Activated CD8-positive, alpha-beta T cell treated with anti-CD3 and anti-CD28 coated beads for 36 hours (primary cell): ENCODE results near the gene MYCL. TPM values are rescaled to one million over a fixed set of nuclear protein-coding genes. Genes with fewer than 3 reads are reported as not detected.

ENCODE experiments used
- ATAC-seq: fragments of 200-7000 bp; cut with Tn5 transposase; one replicate; pipeline ENCODE4 v1.10.0; 2021; ENCODE audit warnings: mild to moderate bottlenecking, moderate library complexity
- CTCF ChIA-PET: fragments of 350-600 bp; sonication (Branson Sonifier 250); formaldehyde crosslinking; loops from one replicate; lab custom pipeline; 2021; ENCODE audit warnings: antibody characterized with exemption; lab: Charles Lee
- POLR2A ChIA-PET: fragments of 350-600 bp; sonication (Branson Sonifier 250); formaldehyde crosslinking; loops from one replicate; lab custom pipeline; 2021; ENCODE audit warnings: antibody characterized with exemption; lab: Charles Lee
- DNase-seq: peaks from one replicate; pipeline ENCODE4 v3.0.0-alpha.2; 2020
- H3K27ac Mint-ChIP-seq: one replicate; pipeline ENCODE4 v1.8.0; 2021; ENCODE audit warnings: mild to moderate bottlenecking, mixed read lengths
- H3K27me3 Mint-ChIP-seq: one replicate; pipeline ENCODE4 v1.8.0; 2021; ENCODE audit warnings: mixed read lengths
- H3K36me3 Mint-ChIP-seq: one replicate; pipeline ENCODE4 v1.8.0; 2021; ENCODE audit warnings: low read depth, mixed read lengths
- H3K4me1 Mint-ChIP-seq: one replicate; pipeline ENCODE4 v1.8.0; 2021; ENCODE audit warnings: low read depth, mixed read lengths
- H3K4me3 Mint-ChIP-seq: one replicate; pipeline ENCODE4 v1.8.0; 2021; ENCODE audit warnings: mild to moderate bottlenecking, moderate library complexity, mixed read lengths
- H3K9me3 Mint-ChIP-seq: one replicate; pipeline ENCODE4 v1.8.0; 2021; ENCODE audit warnings: mixed read lengths
- CTCF ChIP-seq: fragments of 200-600 bp; IDR thresholded peaks from one replicate; pipeline ENCODE4 v1.8.0; 2022; ENCODE audit warnings: antibody characterized with exemption, mild to moderate bottlenecking
- intact Hi-C: fragments of 100-400 bp; cut with micrococcal nuclease; formaldehyde crosslinking; loops from one replicate; pipeline ENCODE4 v1.10.0; 2022
- total RNA-seq, 2 experiments: library from RNA; stranded (reverse); gene quantifications; one replicate each; pipeline ENCODE4 v1.2.3, GENCODE V29; 2021

MYCL gene
- total RNA-seq, 2 experiments from 2014 or later = 0.13 to 0.20 TPM

DNA sequence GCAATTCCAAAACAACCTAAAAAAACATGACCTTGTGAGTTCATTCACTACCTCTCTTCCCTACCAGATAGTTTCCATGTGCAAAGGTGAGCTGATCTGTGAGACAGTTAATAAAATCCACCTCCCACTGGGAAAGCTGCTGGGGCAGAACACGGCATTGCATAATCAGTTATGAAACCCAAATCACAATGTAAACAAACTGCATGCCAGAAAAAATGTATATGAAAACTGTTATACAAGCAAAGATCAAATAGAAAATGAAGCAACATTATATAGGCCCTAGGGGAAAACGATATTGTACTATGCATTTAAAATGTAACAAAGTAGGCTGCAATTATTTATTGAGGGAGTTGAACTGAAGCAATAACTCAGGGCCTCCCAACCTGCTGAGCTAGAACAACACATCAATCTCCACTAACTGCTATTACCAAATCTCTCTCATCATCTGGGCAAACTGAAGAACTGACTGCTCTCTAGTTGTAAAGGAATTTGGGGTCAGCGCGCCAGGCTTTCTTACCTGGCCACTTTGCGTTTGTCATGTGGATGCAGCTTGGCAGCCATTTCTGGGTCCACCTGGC lies 49.4 kb downstream of the MYCL start:
- POLR2A ChIA-PET = no interaction called here
- no peaks in the 10 kb centered on the region for H3K27me3 Mint-ChIP-seq
- H3K9me3 Mint-ChIP-seq = no peaks in the 10 kb centered on the region
- CTCF ChIA-PET = no interaction called here
- intact Hi-C loops = no loop called here
- peaks cover 9% of the 10 kb centered on the region for H3K4me1 Mint-ChIP-seq
- DNase-seq (no peak), ATAC-seq (no peak)
- no peak for TF ChIP-seq CTCF
- peaks cover 28% of the 10 kb centered on the region for H3K36me3 Mint-ChIP-seq
- H3K4me3 Mint-ChIP-seq = no peak overlapping the region
- H3K27ac Mint-ChIP-seq = no peak overlapping the region

DNA sequence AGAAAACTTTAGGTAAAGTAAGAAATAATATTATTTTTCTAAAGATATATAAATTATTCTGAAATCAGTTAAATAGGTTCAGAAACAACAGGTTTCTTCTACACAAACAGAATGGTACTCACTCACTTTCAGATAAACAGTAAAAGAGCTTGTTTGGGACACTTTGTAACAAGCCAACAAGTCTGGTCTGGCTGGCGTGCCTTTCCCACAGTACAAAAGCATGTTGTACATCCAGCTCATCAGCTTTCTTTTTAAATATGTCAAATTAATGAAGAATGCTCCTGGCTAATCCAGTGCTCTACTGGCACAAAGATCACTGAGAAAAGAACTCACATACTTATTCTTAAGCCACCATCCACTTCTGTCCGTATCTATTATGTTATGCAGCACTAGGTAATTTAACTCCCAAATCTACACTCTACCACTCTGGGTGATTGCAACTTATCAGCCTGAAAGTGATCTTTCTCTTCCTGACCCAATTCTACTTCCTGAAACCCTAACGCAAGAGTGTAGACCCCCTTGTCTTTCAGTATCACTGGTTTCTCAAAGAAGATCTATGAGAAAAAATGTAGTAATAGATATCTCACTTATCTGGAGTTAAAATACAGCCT lies 51.0 kb downstream of the MYCL start:
- Mint-ChIP-seq H3K27me3 (no peaks in the 10 kb centered on the region), H3K27ac (peak overlapping the region; percentile 11), H3K4me3 (no peak overlapping the region), H3K9me3 (no peaks in the 10 kb centered on the region), H3K36me3 (peaks cover 29% of the 10 kb centered on the region), H3K4me1 (peaks cover 20% of the 10 kb centered on the region)
- ATAC-seq (no peak), DNase-seq (no peak)
- intact Hi-C loops = no loop called here
- CTCF ChIA-PET = interaction anchor here (0.9 to 3.2 kb wide), 6 partner anchors 26 to 192 kb away, joined by 3 to 10 read pairs (median 4); partner anchors contain the start of gene MYCL
- no peak for TF ChIP-seq CTCF
- POLR2A ChIA-PET = interaction anchor here (1.1 kb wide), 1 partner anchor 22 kb away, joined by 4 read pairs; no protein-coding TSS in a partner anchor

GRCh38 chr1:39849203-39849602 lies 52.5 kb downstream of the MYCL start:
- H3K4me1 Mint-ChIP-seq = peaks cover 32% of the 10 kb centered on the region
- H3K27me3 Mint-ChIP-seq = no peaks in the 10 kb centered on the region
- intact Hi-C loops = no loop called here
- peaks cover 33% of the 10 kb centered on the region for H3K36me3 Mint-ChIP-seq
- no peak overlapping the region for H3K4me3 Mint-ChIP-seq
- no peak overlapping the region for H3K27ac Mint-ChIP-seq
- DNase-seq (no peak), ATAC-seq (no peak)
- H3K9me3 Mint-ChIP-seq = no peaks in the 10 kb centered on the region
- no peak for TF ChIP-seq CTCF
- POLR2A ChIA-PET = no interaction called here
- CTCF ChIA-PET = interaction anchor here (3.2 kb wide), 1 partner anchor 53 kb away, joined by 10 read pairs; the partner anchor contains the start of gene MYCL

DNA sequence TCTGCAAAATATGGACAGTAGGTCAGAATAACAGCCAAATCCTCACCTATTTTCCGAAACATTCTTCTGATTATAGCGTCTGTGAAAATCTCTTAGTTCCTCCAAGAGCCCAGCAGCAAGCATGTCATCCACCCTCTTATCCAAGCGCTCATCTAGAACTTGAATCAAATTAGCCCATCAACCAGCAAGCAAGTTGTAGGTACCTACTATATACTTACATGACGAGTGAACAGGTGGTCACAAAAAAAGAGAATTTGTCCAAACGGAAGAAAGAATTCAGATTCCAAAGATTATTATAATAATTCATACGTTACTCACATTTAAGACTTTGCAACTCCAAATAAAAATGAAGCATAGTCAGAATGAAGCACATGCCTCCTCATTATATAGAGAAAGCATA lies 53.8 kb downstream of the MYCL start:
- no peak for ATAC-seq
- POLR2A ChIA-PET = no interaction called here
- DNase-seq = no peak
- Mint-ChIP-seq H3K27me3 (no peaks in the 10 kb centered on the region), H3K4me3 (no peak overlapping the region), H3K9me3 (no peaks in the 10 kb centered on the region), H3K4me1 (peaks cover 44% of the 10 kb centered on the region), H3K27ac (no peak overlapping the region), H3K36me3 (peaks cover 38% of the 10 kb centered on the region)
- CTCF ChIA-PET = no interaction called here
- TF ChIP-seq CTCF = no peak
- intact Hi-C loops = no loop called here

- CTCF ChIA-PET = interaction anchor here (1.1 to 3.8 kb wide), 6 partner anchors 10 to 127 kb away, joined by 3 to 19 read pairs (median 10); partner anchors contain the start of gene MYCL
- POLR2A ChIA-PET = interaction anchor here (0.6 to 1.3 kb wide), 3 partner anchors 11 to 35 kb away, joined by 3 to 4 read pairs (median 3); no protein-coding TSS in a partner anchor
- intact Hi-C loops = no loop called here
- Mint-ChIP-seq H3K9me3 (no peaks in the 10 kb centered on the region), H3K36me3 (peaks cover 48% of the 10 kb centered on the region), H3K4me1 (peaks cover 54% of the 10 kb centered on the region), H3K27me3 (no peaks in the 10 kb centered on the region), H3K4me3 (no peak overlapping the region), H3K27ac (peak overlapping the region; percentile 87)
- DNase-seq (no peak), ATAC-seq (no peak)
- no peak for TF ChIP-seq CTCF
Observed at GRCh38 chr1:39846796-39847195, 54.9 kb downstream of the MYCL start.
